Stomach (tissue), 4 donors: ENCODE measurements around the gene NANOS3.

Source experiments
- CTCF ChIP-seq, 7 experiments: fragments of 450-650 bp in 4 of 7; fragments of 200-600 bp in 3 of 7; sonication (generic) in 3 of 7; IDR thresholded peaks; one replicate each; pipeline ENCODE4 v1.5.1; 2016 to 2019; ENCODE audit warnings: antibody characterized with exemption in 7 of 7, control low read depth in 2 of 7, mild to moderate bottlenecking in 1 of 7
- POLR2A ChIP-seq, 4 donors: fragments of 450-650 bp; IDR thresholded peaks; one replicate each; pipeline ENCODE4 v1.6.1; 2016; ENCODE audit warnings: antibody characterized with exemption in 4 of 4, control low read depth in 2 of 4, mild to moderate bottlenecking in 1 of 4, moderate library complexity in 1 of 4

GRCh38 chr19:13880059-13881043 lies 3.4 kb downstream of the NANOS3 start:
- TF ChIP-seq POLR2A (IDR thresholded peaks at IDR 0.05) (no peak), CTCF (IDR thresholded peaks at IDR 0.05) (peak in 6 of 7 experiments; percentile 84 to 100 (median 98))
